ENCODE measurements around the gene ZNRF1. TPM values are rescaled to one million over a fixed set of nuclear protein-coding genes. Genes with fewer than 3 reads are reported as not detected.

The ZNRF1 gene
- total RNA-seq, 1 donor: 19.9 TPM

DNA sequence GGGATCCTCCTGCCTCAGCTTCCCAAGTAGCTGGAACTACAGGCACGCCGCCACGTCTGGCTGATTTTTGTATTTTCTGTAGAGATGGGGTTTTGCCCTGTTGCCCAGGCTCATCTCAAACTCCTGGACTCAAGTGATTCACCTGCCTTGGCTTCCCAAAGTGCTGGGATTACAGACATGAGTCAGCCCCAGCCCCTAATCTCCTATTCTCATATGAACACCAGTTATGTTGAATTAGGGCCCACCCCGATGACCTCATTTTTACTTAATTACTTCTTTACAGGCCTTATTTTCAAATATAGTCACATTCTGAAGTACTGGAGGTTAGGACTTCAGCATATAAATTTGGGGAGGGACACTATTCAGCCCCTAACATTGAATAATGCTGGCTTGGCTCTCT, 49.2 kb downstream of the ZNRF1 start:
- H3K9me3 ChIP-seq (ENCODE audit: low read depth, low read length): no peaks in the 10 kb centered on the region
- H3K4me1 ChIP-seq (ENCODE audit: insufficient read depth, low read length): peaks cover 11% of the 10 kb centered on the region
- H3K27ac ChIP-seq (ENCODE audit: low read depth, low read length): no peak overlapping the region
- TF ChIP-seq, protein P1, sequence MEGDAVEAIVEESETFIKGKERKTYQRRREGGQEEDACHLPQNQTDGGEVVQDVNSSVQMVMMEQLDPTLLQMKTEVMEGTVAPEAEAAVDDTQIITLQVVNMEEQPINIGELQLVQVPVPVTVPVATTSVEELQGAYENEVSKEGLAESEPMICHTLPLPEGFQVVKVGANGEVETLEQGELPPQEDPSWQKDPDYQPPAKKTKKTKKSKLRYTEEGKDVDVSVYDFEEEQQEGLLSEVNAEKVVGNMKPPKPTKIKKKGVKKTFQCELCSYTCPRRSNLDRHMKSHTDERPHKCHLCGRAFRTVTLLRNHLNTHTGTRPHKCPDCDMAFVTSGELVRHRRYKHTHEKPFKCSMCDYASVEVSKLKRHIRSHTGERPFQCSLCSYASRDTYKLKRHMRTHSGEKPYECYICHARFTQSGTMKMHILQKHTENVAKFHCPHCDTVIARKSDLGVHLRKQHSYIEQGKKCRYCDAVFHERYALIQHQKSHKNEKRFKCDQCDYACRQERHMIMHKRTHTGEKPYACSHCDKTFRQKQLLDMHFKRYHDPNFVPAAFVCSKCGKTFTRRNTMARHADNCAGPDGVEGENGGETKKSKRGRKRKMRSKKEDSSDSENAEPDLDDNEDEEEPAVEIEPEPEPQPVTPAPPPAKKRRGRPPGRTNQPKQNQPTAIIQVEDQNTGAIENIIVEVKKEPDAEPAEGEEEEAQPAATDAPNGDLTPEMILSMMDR (IDR thresholded peaks at IDR 0.05; ENCODE audit: extremely low read depth, low read depth, low read length): no peak
- H2AFZ ChIP-seq (ENCODE audit: low read length): no peak overlapping the region
- no peaks in the 10 kb centered on the region for H3K27me3 ChIP-seq (ENCODE audit: insufficient read depth, low read length)
- no peaks in the 10 kb centered on the region for H3K36me3 ChIP-seq (ENCODE audit: insufficient read depth, low read length)
- no peak for DNase-seq (ENCODE audit: insufficient read length, low spot score, missing footprints)
- no peak overlapping the region for H3K4me2 ChIP-seq (ENCODE audit: insufficient read depth, low read length)
- H3K4me3 ChIP-seq (ENCODE audit: insufficient read depth, low read length): no peak overlapping the region
- peaks cover 53% of the 10 kb centered on the region for H3K79me2 ChIP-seq (ENCODE audit: insufficient read depth, low read length)
- H4K20me1 ChIP-seq (ENCODE audit: insufficient read depth, low read length): peaks cover 23% of the 10 kb centered on the region

DNA sequence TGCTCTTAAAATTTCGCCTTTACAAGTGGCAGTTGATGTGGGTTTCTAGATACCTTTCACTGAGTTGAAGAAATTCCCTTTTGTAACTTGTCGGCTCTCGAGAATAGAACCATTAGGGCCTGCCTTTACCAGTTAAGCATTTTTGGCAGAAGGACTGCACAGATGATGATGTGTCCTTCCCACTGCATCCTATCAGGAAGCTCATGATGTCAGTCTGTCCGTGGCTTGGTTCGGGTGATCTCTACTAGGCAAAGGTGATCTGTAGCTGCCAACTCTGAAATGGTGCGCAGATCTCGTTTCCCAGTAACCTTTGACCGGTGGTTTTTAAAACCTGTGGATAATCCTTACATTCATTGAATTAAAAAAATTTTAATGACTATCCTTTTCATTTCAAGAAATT, 49.7 kb downstream of the ZNRF1 start:
- DNase-seq (ENCODE audit: insufficient read length, low spot score, missing footprints): peak; percentile 61
- TF ChIP-seq, protein P1 (IDR thresholded peaks at IDR 0.05; ENCODE audit: extremely low read depth, low read depth, low read length): no peak

GRCh38 chr16:75052481-75053202, 53.8 kb downstream of the ZNRF1 start:
- TF ChIP-seq, protein P1 (IDR thresholded peaks at IDR 0.05; ENCODE audit: extremely low read depth, low read depth, low read length): no peak
- no peak for DNase-seq (ENCODE audit: insufficient read length, low spot score, missing footprints)
- H3K9me3 ChIP-seq (ENCODE audit: low read depth, low read length): no peaks in the 10 kb centered on the region
- peaks cover 5% of the 10 kb centered on the region for H3K4me1 ChIP-seq (ENCODE audit: insufficient read depth, low read length)
- no peak overlapping the region for H3K4me2 ChIP-seq (ENCODE audit: insufficient read depth, low read length)
- no peaks in the 10 kb centered on the region for H3K27me3 ChIP-seq (ENCODE audit: insufficient read depth, low read length)
- H4K20me1 ChIP-seq (ENCODE audit: insufficient read depth, low read length): peaks cover 21% of the 10 kb centered on the region
- H3K36me3 ChIP-seq (ENCODE audit: insufficient read depth, low read length): no peaks in the 10 kb centered on the region
- no peak overlapping the region for H3K4me3 ChIP-seq (ENCODE audit: insufficient read depth, low read length)
- H2AFZ ChIP-seq (ENCODE audit: low read length): no peak overlapping the region
- H3K27ac ChIP-seq (ENCODE audit: low read depth, low read length): no peak overlapping the region
- H3K79me2 ChIP-seq (ENCODE audit: insufficient read depth, low read length): peaks cover 66% of the 10 kb centered on the region

More for the DNA sequence above, 49.7 kb downstream of the ZNRF1 start:
- Histone ChIP-seq H3K79me2 (ENCODE audit: insufficient read depth, low read length) (peaks cover 52% of the 10 kb centered on the region), H3K4me2 (ENCODE audit: insufficient read depth, low read length) (no peak overlapping the region), H3K4me3 (ENCODE audit: insufficient read depth, low read length) (no peak overlapping the region), H3K9me3 (ENCODE audit: low read depth, low read length) (no peaks in the 10 kb centered on the region), H4K20me1 (ENCODE audit: insufficient read depth, low read length) (peaks cover 19% of the 10 kb centered on the region), H2AFZ (ENCODE audit: low read length) (no peak overlapping the region), H3K27ac (ENCODE audit: low read depth, low read length) (no peak overlapping the region), H3K27me3 (ENCODE audit: insufficient read depth, low read length) (no peaks in the 10 kb centered on the region), H3K36me3 (ENCODE audit: insufficient read depth, low read length) (no peaks in the 10 kb centered on the region), H3K4me1 (ENCODE audit: insufficient read depth, low read length) (peaks cover 11% of the 10 kb centered on the region)

DNA sequence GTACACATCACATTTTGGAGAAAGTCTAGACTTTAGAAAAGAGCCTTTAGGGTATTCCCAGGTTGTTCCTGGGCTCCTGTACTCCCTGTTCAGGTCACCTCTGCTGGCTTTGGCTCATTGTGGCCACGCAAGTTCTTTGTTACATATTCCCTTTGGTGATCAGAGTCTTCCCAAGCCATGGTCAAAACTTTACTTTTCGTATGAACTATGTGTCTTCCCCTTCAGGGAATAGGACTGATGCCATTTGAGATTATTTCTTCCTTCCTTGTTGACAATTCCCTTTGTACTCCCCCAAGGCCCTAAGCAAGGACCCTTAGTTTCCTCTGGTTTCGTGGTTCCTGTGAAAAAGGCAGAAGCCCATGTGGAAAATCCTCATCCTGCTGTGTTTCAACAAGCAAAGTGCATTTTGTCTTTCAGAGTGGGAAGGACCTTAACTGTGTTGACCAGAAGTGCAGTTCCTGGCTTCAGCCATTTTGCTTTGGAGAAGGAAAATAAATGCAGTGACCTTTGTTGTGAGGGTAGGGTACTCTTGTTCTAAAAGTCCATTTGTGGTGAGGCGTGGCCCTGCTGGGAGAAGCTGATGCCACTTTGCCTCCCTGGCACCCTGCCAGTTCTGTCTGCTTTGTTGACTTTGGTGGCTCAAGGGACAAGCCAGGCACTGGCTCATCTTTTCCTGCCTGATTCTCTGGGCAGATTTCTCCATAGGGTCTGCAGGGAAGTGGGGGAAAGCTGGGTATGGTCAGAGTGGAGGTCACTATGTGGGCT, 55.1 kb downstream of the ZNRF1 start:
- Histone ChIP-seq H3K79me2 (ENCODE audit: insufficient read depth, low read length) (peaks cover 67% of the 10 kb centered on the region), H4K20me1 (ENCODE audit: insufficient read depth, low read length) (peaks cover 18% of the 10 kb centered on the region), H3K4me2 (ENCODE audit: insufficient read depth, low read length) (no peak overlapping the region), H2AFZ (ENCODE audit: low read length) (no peak overlapping the region), H3K4me1 (ENCODE audit: insufficient read depth, low read length) (peaks cover 5% of the 10 kb centered on the region), H3K27ac (ENCODE audit: low read depth, low read length) (no peak overlapping the region), H3K36me3 (ENCODE audit: insufficient read depth, low read length) (no peaks in the 10 kb centered on the region), H3K9me3 (ENCODE audit: low read depth, low read length) (no peaks in the 10 kb centered on the region), H3K4me3 (ENCODE audit: insufficient read depth, low read length) (no peak overlapping the region), H3K27me3 (ENCODE audit: insufficient read depth, low read length) (no peaks in the 10 kb centered on the region)
- DNase-seq (ENCODE audit: insufficient read length, low spot score, missing footprints): no peak
- TF ChIP-seq, protein P1 (IDR thresholded peaks at IDR 0.05; ENCODE audit: extremely low read depth, low read depth, low read length): no peak
